HepG2 (cell line): ENCODE data around the gene KDM8. TPM values are rescaled to one million over a fixed set of nuclear protein-coding genes. Genes with fewer than 3 reads are reported as not detected.

Experiments used
- ATAC-seq: fragments of 200-7000 bp; cut with Tn5 transposase; 3 replicates; pipeline ENCODE4 v1.9.1; 2020; ENCODE audit warnings: mild to moderate bottlenecking, moderate library complexity
- BruUV-seq: library from RNA; stranded (reverse); fragments of 400-500 nt; replicated peaks from 2 replicates; lab custom pipeline; 2021; lab: Mats Ljungman, UMichigan
- CTCF ChIA-PET: fragments of 300-600 bp; formaldehyde crosslinking; extraction: SDS; loops from one replicate; lab custom pipeline; 2021; ENCODE audit warnings: low total read pairs, inconsistent platforms, low intra/inter-chr PET ratio; lab: Yijun Ruan, JAX
- POLR2A ChIA-PET: fragments of 350-600 bp; sonication (Branson Sonifier 250); formaldehyde crosslinking; loops from one replicate; lab custom pipeline; 2020; ENCODE audit warnings: antibody characterized with exemption, inconsistent platforms; lab: Yijun Ruan, JAX
- DNase-seq: peaks from one replicate; pipeline ENCODE4 v3.0.0-alpha.2; 2015; ENCODE audit warnings: low spot score
- FAIRE-seq: peaks from 3 replicates; lab custom pipeline; 2011; peaks lifted over from hg19 to GRCh38; lab: Jason Lieb, UNC
- H2AFZ ChIP-seq: one replicate; pipeline ENCODE4 v1.6.1; 2011; ENCODE audit warnings: low read length, inconsistent platforms
- H3K27ac ChIP-seq: fragments of 300-600 bp; 3 replicates; pipeline ENCODE4 v1.8.0; 2011; ENCODE audit warnings: mixed run types, mild to moderate bottlenecking, mixed read lengths, low read length, inconsistent platforms; ENCODE audit not compliant: insufficient read depth; ENCODE audit errors: extremely low read length
- H3K27me3 ChIP-seq, 2 experiments: fragments of 200-600 bp in 1 of 2; 2 replicates in 1 of 2; 3 replicates in 1 of 2; pipeline versions ENCODE4 v1.6.0 to v1.8.0; 2011; ENCODE audit warnings: low read length in 2 of 2, mild to moderate bottlenecking in 2 of 2, moderate library complexity in 2 of 2, inconsistent platforms in 1 of 2; ENCODE audit not compliant: insufficient read depth in 2 of 2, control insufficient read depth in 1 of 2
- H3K36me3 ChIP-seq, 2 experiments: fragments of 200-600 bp in 1 of 2; replicated peaks in 1 of 2; 2 replicates in 1 of 2; 3 replicates in 1 of 2; pipeline versions ENCODE4 v1.5.1 to v1.8.0; 2011; ENCODE audit warnings: low read length in 2 of 2, inconsistent platforms in 1 of 2; ENCODE audit not compliant: insufficient read depth in 2 of 2, control insufficient read depth in 1 of 2
- H3K4me1 ChIP-seq: 2 replicates; pipeline ENCODE4 v1.5.1; 2012; ENCODE audit warnings: low read length, inconsistent platforms; ENCODE audit not compliant: insufficient read depth
- H3K4me2 ChIP-seq: 2 replicates; pipeline ENCODE4 v1.6.0; 2011; ENCODE audit warnings: low read depth, low read length, inconsistent platforms
- H3K4me3 ChIP-seq, 3 experiments: fragments of 200-600 bp in 1 of 3; sonication (generic), shearing (Covaris generic) in 1 of 3; replicated peaks in 1 of 3; 2 replicates each; pipeline ENCODE4 v1.5.1; 2011 to 2016; ENCODE audit warnings: low read length in 3 of 3, inconsistent platforms in 2 of 3, low read depth in 2 of 3, mild to moderate bottlenecking in 2 of 3, control low read depth in 1 of 3, mixed read lengths in 1 of 3; ENCODE audit not compliant: insufficient read depth in 1 of 3
- H3K79me2 ChIP-seq: one replicate; pipeline ENCODE4 v1.6.1; 2011; ENCODE audit warnings: low read length, inconsistent platforms; ENCODE audit not compliant: insufficient read depth
- H3K9ac ChIP-seq: 2 replicates; pipeline ENCODE4 v1.6.0; 2011; ENCODE audit warnings: mild to moderate bottlenecking, low read depth, low read length, inconsistent platforms; ENCODE audit not compliant: insufficient read depth
- H3K9me3 ChIP-seq: 2 replicates; pipeline ENCODE4 v1.5.1; 2012; ENCODE audit warnings: mild to moderate bottlenecking, low read length
- H4K20me1 ChIP-seq: 2 replicates; pipeline ENCODE4 v1.6.0; 2011; ENCODE audit warnings: inconsistent platforms, mild to moderate bottlenecking, low read length, moderate library complexity; ENCODE audit not compliant: insufficient read depth
- CC2D1A ChIP-seq: sonication (generic); formaldehyde crosslinking; IDR thresholded peaks from 2 replicates; pipeline ENCODE4 v1.8.1; 2023; ENCODE audit warnings: mild to moderate bottlenecking, missing genetic modification reagents
- CENPT ChIP-seq: sonication (generic); formaldehyde crosslinking; IDR thresholded peaks from 2 replicates; pipeline ENCODE4 v1.8.0; 2022; ENCODE audit warnings: low read depth, mild to moderate bottlenecking, moderate library complexity, missing genetic modification reagents
- FOXJ3 ChIP-seq: sonication (generic); formaldehyde crosslinking; IDR thresholded peaks from 2 replicates; pipeline ENCODE4 v1.4.0; 2020; ENCODE audit warnings: missing genetic modification reagents, mild to moderate bottlenecking, borderline replicate concordance
- HMGA1 ChIP-seq: sonication (generic); formaldehyde crosslinking; conservative IDR thresholded peaks from 2 replicates; pipeline ENCODE4 v1.4.0; 2020; ENCODE audit warnings: missing genetic modification reagents
- KDM5A ChIP-seq: fragments of 200-600 bp; sonication (generic); IDR thresholded peaks from 2 replicates; pipeline ENCODE4 v1.7.0; 2018; ENCODE audit warnings: antibody characterized with exemption, mild to moderate bottlenecking, low read length, borderline replicate concordance
- NR2F2 ChIP-seq: IDR thresholded peaks from 2 replicates; pipeline ENCODE4 v1.6.1; 2012; ENCODE audit warnings: low read depth, inconsistent platforms, borderline replicate concordance
- ZNF557 ChIP-seq: sonication (generic); formaldehyde crosslinking; IDR thresholded peaks from 2 replicates; pipeline ENCODE4 v1.4.0; 2020; ENCODE audit warnings: missing genetic modification reagents
- ZNF567 ChIP-seq: sonication (generic); formaldehyde crosslinking; IDR thresholded peaks from 2 replicates; pipeline ENCODE4 v1.8.1; 2023; ENCODE audit warnings: mild to moderate bottlenecking, missing genetic modification reagents, borderline replicate concordance
- ZNF629 ChIP-seq: sonication (generic); formaldehyde crosslinking; conservative IDR thresholded peaks from 2 replicates; pipeline ENCODE4 v1.5.0; 2020; ENCODE audit warnings: missing genetic modification reagents
- WGBS: methylation state at CpG from one replicate; pipeline ENCODE4 v1.1.6; 2017; ENCODE audit warnings: low lambda C conversion rate; 5-methylcytosine and 5-hydroxymethylcytosine counted together
- in situ Hi-C: cut with HindIII; loops from 2 replicates; pipeline ENCODE4 v1.10.0; 2017; ENCODE audit warnings: low pct_unique_long_range_greater_than_20kb; ENCODE audit not compliant: extremely low pct_ligation_motif_present
- intact Hi-C: fragments of 100-400 bp; cut with micrococcal nuclease; formaldehyde crosslinking; loops from one replicate; pipeline ENCODE4 v1.10.0; 2022; ENCODE audit not compliant: unreplicated experiment
- polyA plus RNA-seq, 8 experiments: library from polyadenylated mRNA; depleted of rRNA in 3 of 8; stranded (reverse) in 7 of 8; unstranded in 1 of 8; fragments of >200 nt; fragmentation: Illumina TruSeq in 4 of 8; extraction: Trizol in 4 of 8; gene quantifications; 2 replicates each; pipeline versions ENCODE4 v1.2.1 to v1.2.3, GENCODE V29; 2011 to 2016; ENCODE audit warnings: low read depth in 4 of 8, missing spikeins in 1 of 8, mixed read lengths in 1 of 8; ENCODE audit not compliant: insufficient read depth in 1 of 8
- total RNA-seq, 5 experiments: library from RNA; depleted of rRNA; stranded (reverse); fragments of >200 nt; fragmentation: Illumina TruSeq; extraction: Trizol; gene quantifications; 2 replicates each; pipeline ENCODE4 v1.2.3, GENCODE V29; 2016; ENCODE audit warnings: low read depth in 1 of 5
- TF ChIP-seq, protein P1 (sequence below): sonication (generic); formaldehyde crosslinking; IDR thresholded peaks from 2 replicates; pipeline ENCODE4 v1.4.0; 2020; ENCODE audit warnings: missing genetic modification reagents; ENCODE audit errors: not compliant biosample characterization

KDM8 gene
- total and polyA plus RNA-seq, 2 of the 13 experiments (the other 11 are each of a cell fraction or from before 2014, with no cell fraction given), result 3.3 to 8.6 TPM

- in situ Hi-C loops, result no loop called here
- no peaks in the 10 kb centered on the region for H3K9me3 ChIP-seq
- ChIA-PET POLR2A (no interaction called here), CTCF (no interaction called here)
- TF ChIP-seq ZNF557 (CRISPR knock-in tag) (no peak), CC2D1A (CRISPR knock-in tag) (no peak), ZNF629 (CRISPR knock-in tag) (no peak), NR2F2 (no peak), KDM5A (no peak), FOXJ3 (no peak), CENPT (CRISPR knock-in tag) (no peak), ZNF567 (CRISPR knock-in tag) (no peak), HMGA1 (CRISPR knock-in tag) (no peak)
- TF ChIP-seq, protein P1, sequence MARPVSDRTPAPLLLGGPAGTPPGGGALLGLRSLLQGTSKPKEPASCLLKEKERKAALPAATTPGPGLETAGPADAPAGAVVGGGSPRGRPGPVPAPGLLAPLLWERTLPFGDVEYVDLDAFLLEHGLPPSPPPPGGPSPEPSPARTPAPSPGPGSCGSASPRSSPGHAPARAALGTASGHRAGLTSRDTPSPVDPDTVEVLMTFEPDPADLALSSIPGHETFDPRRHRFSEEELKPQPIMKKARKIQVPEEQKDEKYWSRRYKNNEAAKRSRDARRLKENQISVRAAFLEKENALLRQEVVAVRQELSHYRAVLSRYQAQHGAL (CRISPR knock-in tag), result no peak
- intact Hi-C loops, result no loop called here
- peaks cover 5% of the 10 kb centered on the region for H3K79me2 ChIP-seq
- FAIRE-seq (no peak), ATAC-seq (no peak), DNase-seq (no peak)
- H3K4me1 ChIP-seq, result peaks cover 36% of the 10 kb centered on the region
- H2AFZ ChIP-seq, result no peak overlapping the region
- no peak overlapping the region for H3K4me2 ChIP-seq
- H3K27me3 ChIP-seq, result no peaks in the 10 kb centered on the region
- H3K36me3 ChIP-seq, result peaks cover 3 to 8% of the 10 kb centered on the region in 2 experiments; a peak in 4 of 5 replicates
- no TSS peak for BruUV-seq
- WGBS, result 97% methylated on average over 8 of the region's 8 CpGs
- H3K9ac ChIP-seq, result no peak overlapping the region
- no peaks in the 10 kb centered on the region for H4K20me1 ChIP-seq
- no peak overlapping the region for H3K27ac ChIP-seq
- no peak overlapping the region for H3K4me3 ChIP-seq
Measured at GRCh38 chr16:27209591-27209990, 6.3 kb downstream of the KDM8 start.
